GM19193 (cell line): Measurements from ENCODE around the gene FMN2.

ENCODE experiments used
- POLR2A ChIP-seq: IDR thresholded peaks from 4 replicates; pipeline ENCODE4 v1.6.1; 2011; ENCODE audit not compliant: insufficient read depth, insufficient read length; ENCODE audit errors: extremely low read depth

Gene FMN2

GRCh38 chr1:240109920-240110636, 18.4 kb downstream of the FMN2 start:
- no peak for TF ChIP-seq POLR2A

GRCh38 chr1:240111558-240111957, 19.9 kb downstream of the FMN2 start:
- no peak for TF ChIP-seq POLR2A

DNA sequence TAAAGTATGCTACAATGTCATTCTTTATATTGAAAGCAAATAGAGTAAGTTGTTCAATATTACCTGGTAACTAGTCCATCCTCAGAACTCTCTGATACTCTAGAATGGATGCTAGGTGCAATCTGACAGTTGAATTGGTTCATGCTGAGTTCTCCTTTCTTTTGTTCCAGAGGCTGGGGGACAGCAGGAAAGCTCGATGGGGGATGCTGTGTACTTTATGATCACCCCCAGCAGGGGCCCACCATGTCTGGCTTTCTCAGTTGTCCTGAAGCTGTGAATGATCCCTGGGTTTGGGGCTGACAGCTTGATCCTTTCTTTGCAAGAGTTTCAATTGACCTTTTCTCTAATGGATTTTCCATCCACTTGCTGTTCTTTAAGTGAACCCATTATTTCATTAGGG, 22.5 kb downstream of the FMN2 start:
- TF ChIP-seq POLR2A: no peak

- TF ChIP-seq POLR2A: no peak
Observed at GRCh38 chr1:240115831-240116230, 24.1 kb downstream of the FMN2 start.

DNA sequence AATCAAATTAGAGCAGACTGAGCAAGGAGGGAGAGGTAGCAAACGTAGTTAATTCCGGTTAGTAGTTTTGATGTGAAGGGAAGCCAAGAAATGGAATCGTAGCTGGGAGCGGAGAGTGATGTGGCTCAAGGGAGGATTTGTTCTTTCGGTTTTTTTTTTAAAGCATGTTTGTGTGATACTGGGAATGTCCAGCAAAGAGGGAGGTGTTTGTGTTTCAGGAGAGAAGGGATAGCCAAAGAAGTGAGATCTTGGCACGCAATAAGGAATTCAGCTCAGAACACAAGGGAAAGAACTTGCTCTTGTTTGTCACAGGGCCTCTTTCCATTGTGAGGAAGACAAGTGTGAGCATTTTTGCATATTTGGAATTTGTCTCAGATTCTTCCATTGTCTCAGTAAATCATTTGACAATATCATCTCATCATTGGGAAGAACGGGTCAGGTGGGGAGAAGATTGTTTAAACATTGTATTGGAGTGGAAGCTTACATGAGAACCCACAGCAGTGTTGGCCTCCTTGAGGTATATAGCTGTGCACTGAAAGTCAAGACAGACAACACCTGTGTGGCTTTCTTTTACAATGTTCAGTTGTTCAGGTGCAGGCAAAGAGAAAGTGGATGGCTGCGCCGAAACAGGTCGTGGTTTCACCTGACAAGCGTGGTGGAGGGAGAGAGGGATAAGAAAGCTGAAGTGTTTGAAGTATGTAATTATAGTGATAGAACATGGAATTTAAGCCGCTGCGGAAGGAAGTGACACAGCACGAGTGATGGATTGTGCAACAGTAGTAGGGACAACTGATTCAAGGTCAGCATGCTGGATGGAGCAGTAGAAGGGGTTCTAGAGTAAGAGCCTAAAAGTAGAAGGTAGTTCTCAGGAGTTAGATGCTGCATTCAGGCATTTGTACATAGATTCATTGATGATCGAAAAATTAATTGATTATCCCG, 25.4 kb downstream of the FMN2 start:
- TF ChIP-seq POLR2A: no peak

- TF ChIP-seq POLR2A: no peak
Observed at GRCh38 chr1:240117930-240118329, 26.2 kb downstream of the FMN2 start.

- TF ChIP-seq POLR2A: no peak
Observed at GRCh38 chr1:240122639-240123613, 31.2 kb downstream of the FMN2 start.

DNA sequence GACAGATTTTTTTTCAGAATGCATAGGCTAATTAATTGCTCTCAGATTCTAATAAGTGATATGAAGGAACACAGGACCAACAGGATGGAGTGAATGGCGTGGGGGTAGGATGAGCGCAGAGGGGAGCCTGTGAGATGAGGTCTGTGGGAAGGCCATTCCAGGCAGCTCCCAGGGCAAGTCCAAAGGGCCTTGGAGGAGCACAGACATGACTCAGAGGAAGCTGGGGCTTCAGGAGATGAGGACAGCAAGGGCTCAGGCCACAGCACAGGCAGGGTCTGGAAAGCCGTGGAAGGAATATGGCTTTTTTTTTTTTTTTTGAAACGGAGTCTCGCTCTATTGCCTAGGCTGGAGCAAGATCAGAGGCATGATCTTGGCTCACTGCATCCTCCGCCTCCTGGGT, 35.1 kb downstream of the FMN2 start:
- TF ChIP-seq POLR2A: no peak

GRCh38 chr1:240128366-240128765, 36.7 kb downstream of the FMN2 start:
- TF ChIP-seq POLR2A: no peak

GRCh38 chr1:240134113-240134512, 42.4 kb downstream of the FMN2 start:
- TF ChIP-seq POLR2A: no peak

DNA sequence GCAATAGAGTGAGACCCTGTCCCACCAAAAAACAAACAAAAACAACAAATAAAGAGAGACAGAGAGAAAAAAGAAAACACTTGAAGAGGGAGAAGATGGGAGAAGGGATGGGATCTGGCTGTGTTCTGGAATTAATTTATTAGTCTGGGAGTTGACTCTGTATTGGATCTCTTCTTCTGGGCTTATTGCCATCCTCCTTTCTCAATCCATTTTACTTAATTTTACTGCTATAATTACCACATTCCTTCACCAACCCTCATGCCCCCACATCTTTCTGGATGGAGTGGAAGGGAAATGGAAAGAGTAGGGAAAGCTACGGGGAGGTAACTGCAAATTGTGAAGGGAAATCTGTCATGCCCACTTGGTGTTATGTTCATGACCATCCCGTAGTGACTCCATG, 42.9 kb downstream of the FMN2 start:
- TF ChIP-seq POLR2A: no peak

GRCh38 chr1:240136402-240136801, 44.7 kb downstream of the FMN2 start:
- TF ChIP-seq POLR2A: no peak

GRCh38 chr1:240138867-240139266, 47.2 kb downstream of the FMN2 start:
- no peak for TF ChIP-seq POLR2A

DNA sequence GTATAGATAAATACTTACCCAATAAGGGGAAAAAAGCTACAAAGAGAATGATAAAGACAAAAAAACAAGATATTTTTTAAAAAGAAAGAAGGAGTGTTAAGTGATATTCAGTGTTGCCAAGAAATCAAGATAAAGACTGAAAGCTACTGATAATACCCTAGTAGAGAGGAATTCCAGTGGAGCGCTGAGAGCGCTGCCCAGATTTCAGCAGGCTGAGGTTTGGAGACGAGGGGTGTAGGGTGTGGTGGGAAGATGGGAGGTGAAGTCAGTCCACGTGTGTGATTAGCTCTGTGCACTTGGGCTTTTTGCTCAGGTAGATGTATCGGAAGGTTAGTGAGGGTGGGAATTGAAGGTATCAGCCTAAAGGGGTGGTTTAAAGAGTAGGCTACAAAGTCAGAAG, 47.8 kb downstream of the FMN2 start:
- TF ChIP-seq POLR2A: no peak

- TF ChIP-seq POLR2A: no peak
Observed at GRCh38 chr1:240145120-240145519, 53.4 kb downstream of the FMN2 start.
